ENCODE data around the gene PPP1R26. TPM values are rescaled to one million over a fixed set of nuclear protein-coding genes. Genes with fewer than 3 reads are reported as not detected.

Gene PPP1R26
- total RNA-seq, 1 donor from 2014 or later: 22.8 TPM

DNA sequence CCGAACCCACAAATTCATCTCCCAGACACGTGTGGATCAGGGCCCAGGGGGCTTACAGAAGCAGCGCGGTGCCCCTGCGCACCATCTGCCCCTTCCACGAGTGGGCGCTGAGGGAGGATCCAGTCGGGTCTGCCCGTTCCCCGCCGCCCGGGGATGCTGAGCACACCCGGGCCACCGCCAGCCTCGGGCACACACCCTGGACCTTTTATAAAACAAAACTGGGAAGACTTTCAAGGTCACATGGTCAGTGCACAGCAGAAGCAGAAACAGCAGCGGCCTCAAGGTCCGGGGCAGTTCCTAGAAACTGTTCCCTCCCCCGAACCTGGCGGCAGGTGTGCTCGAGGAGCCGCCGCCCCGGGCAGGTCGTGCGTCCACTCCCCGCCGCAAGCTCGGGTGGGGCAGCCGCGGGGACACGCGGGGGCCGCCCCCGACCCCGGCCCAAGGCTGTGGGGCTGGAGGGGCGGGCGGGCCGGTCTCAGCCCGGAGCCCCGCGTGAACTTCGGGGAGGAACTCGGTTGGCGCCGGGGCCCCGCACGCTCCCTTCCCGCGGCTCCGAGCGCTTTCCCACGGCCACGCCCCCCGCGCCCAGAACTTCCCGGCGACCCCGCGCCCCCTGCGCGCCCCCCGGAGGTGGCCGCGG is 633 bp upstream of the PPP1R26 start:
- Histone ChIP-seq H3K36me3 (peaks cover 8% of the 10 kb centered on the region), H3K27me3 (ENCODE audit: low read depth) (no peaks in the 10 kb centered on the region), H3K9me3 (no peaks in the 10 kb centered on the region), H3K4me1 (peaks cover 39% of the 10 kb centered on the region), H3K4me3 (peak overlapping the region; percentile 67), H3K27ac (peak overlapping the region; percentile 88)
- ATAC-seq (peak; percentile 71 to 73), DNase-seq (peak; percentile 77)
- intact Hi-C loops (cut with DNase I): no loop called here
- TF ChIP-seq, protein P1, sequence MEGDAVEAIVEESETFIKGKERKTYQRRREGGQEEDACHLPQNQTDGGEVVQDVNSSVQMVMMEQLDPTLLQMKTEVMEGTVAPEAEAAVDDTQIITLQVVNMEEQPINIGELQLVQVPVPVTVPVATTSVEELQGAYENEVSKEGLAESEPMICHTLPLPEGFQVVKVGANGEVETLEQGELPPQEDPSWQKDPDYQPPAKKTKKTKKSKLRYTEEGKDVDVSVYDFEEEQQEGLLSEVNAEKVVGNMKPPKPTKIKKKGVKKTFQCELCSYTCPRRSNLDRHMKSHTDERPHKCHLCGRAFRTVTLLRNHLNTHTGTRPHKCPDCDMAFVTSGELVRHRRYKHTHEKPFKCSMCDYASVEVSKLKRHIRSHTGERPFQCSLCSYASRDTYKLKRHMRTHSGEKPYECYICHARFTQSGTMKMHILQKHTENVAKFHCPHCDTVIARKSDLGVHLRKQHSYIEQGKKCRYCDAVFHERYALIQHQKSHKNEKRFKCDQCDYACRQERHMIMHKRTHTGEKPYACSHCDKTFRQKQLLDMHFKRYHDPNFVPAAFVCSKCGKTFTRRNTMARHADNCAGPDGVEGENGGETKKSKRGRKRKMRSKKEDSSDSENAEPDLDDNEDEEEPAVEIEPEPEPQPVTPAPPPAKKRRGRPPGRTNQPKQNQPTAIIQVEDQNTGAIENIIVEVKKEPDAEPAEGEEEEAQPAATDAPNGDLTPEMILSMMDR (IDR thresholded peaks at IDR 0.05): peak; percentile 23

DNA sequence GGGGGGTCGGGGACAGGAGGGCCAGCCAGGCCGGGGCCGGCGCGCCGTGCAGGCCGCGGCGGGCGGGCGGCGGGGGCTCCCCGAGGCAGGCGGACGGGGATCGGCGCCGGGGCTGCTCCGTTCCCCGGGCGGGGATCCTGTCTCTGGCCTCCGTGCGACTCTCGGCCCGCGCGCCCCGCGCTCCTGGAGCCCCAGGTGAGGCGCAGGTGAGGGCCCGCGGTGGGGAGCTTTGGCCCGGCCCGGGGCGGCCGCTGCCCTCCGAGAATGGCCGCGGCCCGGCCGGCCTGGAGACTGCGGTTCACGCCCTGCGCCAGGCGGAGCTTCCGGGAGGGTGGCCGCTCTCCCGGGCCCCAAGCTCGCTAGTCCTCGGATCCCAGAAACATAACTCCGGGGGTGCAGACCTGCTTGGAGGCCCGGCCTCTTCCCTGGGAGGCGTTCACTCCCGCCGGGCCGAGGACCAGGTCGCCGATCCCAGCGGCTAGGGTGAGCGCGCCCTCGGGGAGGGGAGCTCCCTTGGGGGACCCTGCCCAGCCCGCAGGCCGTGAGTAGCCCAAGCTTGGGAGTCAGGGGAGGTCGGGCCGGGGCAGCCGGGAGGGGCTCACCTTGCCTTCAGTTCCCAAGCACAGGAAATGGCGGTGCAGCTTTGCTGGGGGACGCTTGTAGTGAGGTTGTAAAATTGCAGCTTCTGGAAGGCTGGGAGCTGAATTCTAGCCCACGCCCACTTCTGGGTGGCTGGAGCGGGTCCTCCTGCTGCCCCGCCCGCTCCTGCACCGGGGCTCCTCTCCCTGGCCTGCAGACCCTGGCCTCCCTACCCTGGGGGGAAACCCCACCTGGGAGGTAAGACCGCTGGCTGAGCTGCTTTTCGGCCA is 723 bp downstream of the PPP1R26 start:
- peaks cover 22% of the 10 kb centered on the region for H3K36me3 ChIP-seq
- peak overlapping the region; percentile 78 for H3K27ac ChIP-seq
- no peaks in the 10 kb centered on the region for H3K27me3 ChIP-seq (ENCODE audit: low read depth)
- ATAC-seq (peak; percentile 62 to 76), DNase-seq (peak; percentile 63)
- peaks cover 39% of the 10 kb centered on the region for H3K4me1 ChIP-seq
- H3K9me3 ChIP-seq: no peaks in the 10 kb centered on the region
- intact Hi-C loops (cut with DNase I): no loop called here
- TF ChIP-seq, protein P1 (IDR thresholded peaks at IDR 0.05): no peak
- H3K4me3 ChIP-seq: peak overlapping the region; percentile 73

DNA sequence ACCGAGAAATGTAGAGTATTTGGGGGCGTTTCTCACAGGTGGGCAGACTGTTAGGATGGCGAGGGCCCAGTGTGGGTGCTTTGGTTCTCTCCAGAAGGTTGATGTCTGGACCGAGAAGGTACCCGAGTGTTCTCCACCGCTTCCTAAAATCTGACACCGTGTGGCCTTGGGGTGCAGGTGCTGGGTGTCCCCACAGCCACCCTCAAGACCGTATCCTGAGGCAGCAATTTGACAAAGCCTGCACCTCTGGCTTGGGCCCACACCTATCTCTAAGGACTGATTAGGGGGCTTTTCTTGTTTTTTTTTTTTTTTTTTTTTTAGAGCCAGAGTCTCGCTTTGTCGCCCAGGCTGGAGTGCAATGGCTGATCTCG is 1.3 kb downstream of the PPP1R26 start:
- Histone ChIP-seq H3K9me3 (no peaks in the 10 kb centered on the region), H3K36me3 (peaks cover 28% of the 10 kb centered on the region), H3K4me1 (peaks cover 39% of the 10 kb centered on the region), H3K4me3 (peak overlapping the region; percentile 73), H3K27ac (peak overlapping the region; percentile 78), H3K27me3 (ENCODE audit: low read depth) (no peaks in the 10 kb centered on the region)
- TF ChIP-seq, protein P1 (IDR thresholded peaks at IDR 0.05): no peak
- no peak for ATAC-seq
- intact Hi-C loops (cut with DNase I): no loop called here
- no peak for DNase-seq

DNA sequence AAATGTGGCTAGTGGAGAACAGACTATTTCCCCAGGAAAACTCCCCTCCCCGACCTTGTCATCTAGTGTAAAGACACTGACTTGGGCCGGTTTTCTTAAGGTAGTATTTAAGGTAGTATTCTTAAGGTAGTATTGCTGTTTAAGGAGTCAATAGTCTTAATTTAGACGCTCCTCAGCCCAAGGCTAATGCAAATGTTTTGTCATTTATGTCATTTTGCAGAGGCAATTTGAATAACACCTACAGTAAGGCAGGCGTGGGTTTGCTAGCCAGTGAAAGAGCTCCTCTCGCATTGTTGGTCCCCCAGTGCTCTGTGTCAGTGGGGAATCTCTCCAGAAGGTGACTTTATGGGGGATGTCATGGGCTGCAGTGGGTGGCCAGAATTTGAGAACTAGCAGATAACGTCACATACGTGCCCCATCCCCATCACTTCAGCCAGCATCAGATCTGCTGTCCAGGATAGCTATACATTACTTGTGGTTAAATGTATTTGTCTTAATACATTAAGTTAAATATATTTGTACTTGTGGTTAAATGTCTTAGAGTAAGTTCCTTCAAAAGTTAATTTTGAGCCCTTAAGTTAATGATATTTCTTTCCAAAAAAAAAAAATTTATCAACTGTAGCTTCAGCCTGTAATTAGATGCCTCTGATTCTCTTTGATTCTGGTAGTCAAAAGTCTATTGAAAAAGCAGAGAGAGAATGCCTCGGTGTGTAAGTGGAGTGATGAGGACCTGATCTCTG is 2.6 kb downstream of the PPP1R26 start:
- TF ChIP-seq, protein P1 (IDR thresholded peaks at IDR 0.05): no peak
- no peak overlapping the region for H3K27ac ChIP-seq
- no peak for DNase-seq
- no peak for ATAC-seq
- peaks cover 37% of the 10 kb centered on the region for H3K4me1 ChIP-seq
- intact Hi-C loops (cut with DNase I): no loop called here
- peaks cover 40% of the 10 kb centered on the region for H3K36me3 ChIP-seq
- H3K9me3 ChIP-seq: no peaks in the 10 kb centered on the region
- H3K4me3 ChIP-seq: no peak overlapping the region
- H3K27me3 ChIP-seq (ENCODE audit: low read depth): no peaks in the 10 kb centered on the region

DNA sequence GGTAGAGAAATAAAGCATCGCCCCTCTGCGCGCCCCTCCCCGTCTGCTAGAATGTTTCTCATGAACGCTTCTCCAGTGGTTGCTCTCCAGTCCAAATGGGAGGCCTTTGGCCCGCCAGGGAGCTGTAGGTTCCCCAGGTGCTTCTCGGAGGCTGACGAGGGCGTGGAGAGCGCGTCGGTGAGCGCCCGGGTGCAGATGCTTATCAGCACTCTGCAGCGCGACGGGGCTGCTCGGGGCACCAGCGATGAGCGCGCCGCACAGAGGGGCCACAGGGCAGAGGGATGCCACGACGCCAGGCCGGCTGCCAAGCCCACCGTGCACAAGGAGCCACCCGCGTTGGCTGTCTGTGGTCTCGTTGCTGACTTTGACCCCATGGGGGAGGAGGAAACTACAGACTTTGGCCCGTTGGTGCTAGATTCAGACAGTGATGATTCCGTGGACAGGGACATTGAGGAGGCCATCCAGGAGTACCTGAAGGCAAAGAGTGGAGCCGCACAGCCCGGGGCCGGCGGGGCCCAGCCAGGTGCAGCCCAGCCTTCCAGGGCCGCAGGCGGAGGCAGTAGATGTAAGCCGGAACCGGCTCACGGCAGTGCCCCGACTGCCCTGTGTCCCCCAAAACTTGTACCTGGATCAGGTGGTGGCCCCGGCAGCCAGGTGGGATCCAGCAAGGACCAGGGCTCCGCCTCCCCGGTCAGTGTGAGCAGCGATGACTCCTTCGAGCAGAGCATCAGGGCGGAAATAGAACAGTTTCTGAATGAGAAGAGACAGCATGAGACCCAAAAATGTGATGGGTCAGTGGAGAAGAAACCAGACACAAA is 5.1 kb downstream of the PPP1R26 start:
- Histone ChIP-seq H3K9me3 (no peaks in the 10 kb centered on the region), H3K36me3 (peaks cover 59% of the 10 kb centered on the region), H3K27me3 (ENCODE audit: low read depth) (no peaks in the 10 kb centered on the region), H3K4me3 (no peak overlapping the region), H3K4me1 (peaks cover 21% of the 10 kb centered on the region), H3K27ac (no peak overlapping the region)
- DNase-seq (no peak), ATAC-seq (no peak)
- intact Hi-C loops (cut with DNase I): no loop called here
- TF ChIP-seq, protein P1 (IDR thresholded peaks at IDR 0.05): no peak

Measured in lower lobe of right lung (tissue), 2 donors.